GM21367 (cell line): Measurements from ENCODE around the gene CENATAC.
"Not testable (repeated sequence)": the region's sequence is repeated elsewhere in the genome, so short reads cannot be mapped to it uniquely, and the experiment has no call there.

Experiments
- ATAC-seq: cut with Tn5 transposase; IDR thresholded peaks from one replicate; pipeline ENCODE4 v1.9.1; 2021; ENCODE audit not compliant: unreplicated experiment

The CENATAC gene

GRCh38 chr11:118991486-118992038 is 6.4 kb upstream of the CENATAC start:
- not testable (repeated sequence) for ATAC-seq

GRCh38 chr11:118996926-118997626 is 862 bp upstream of the CENATAC start:
- ATAC-seq = no peak

GRCh38 chr11:118998388-118998717 is 415 bp downstream of the CENATAC start:
- ATAC-seq = peak; percentile 13

- no peak for ATAC-seq
Observed at GRCh38 chr11:118998822-118999221, 884 bp downstream of the CENATAC start.

- no peak for ATAC-seq
Observed at GRCh38 chr11:119000906-119001305, 3.0 kb downstream of the CENATAC start.

- no peak for ATAC-seq
Observed at GRCh38 chr11:119006656-119007055, 8.7 kb downstream of the CENATAC start.

GRCh38 chr11:119011476-119012053 is 13.6 kb downstream of the CENATAC start:
- no peak for ATAC-seq

- ATAC-seq = no peak
Observed at GRCh38 chr11:119012629-119013170, 14.8 kb downstream of the CENATAC start.

GRCh38 chr11:119014209-119014924 is 16.4 kb downstream of the CENATAC start:
- ATAC-seq = no peak

- no peak for ATAC-seq
Observed at GRCh38 chr11:119015054-119015611, 17.2 kb downstream of the CENATAC start.

- ATAC-seq = no peak
Observed at GRCh38 chr11:119016216-119017009, 18.5 kb downstream of the CENATAC start.

- ATAC-seq = not testable (repeated sequence)
Observed at GRCh38 chr11:119017377-119017776, 19.4 kb downstream of the CENATAC start.

- ATAC-seq = peak; percentile 75
Observed at GRCh38 chr11:119018074-119018938, 20.4 kb downstream of the CENATAC start, which contains the start of the genes RPS25 and TRAPPC4. TSS of gene RPS25 (minus strand) at chr11:119018343. CDS start at chr11:119018284, 59 bp downstream. TSS of gene TRAPPC4 (plus strand) at chr11:119018766. CDS start at chr11:119018796, 30 bp downstream.

- no peak for ATAC-seq
Observed at GRCh38 chr11:119019996-119020395, 22.1 kb downstream of the CENATAC start.

GRCh38 chr11:119021631-119022030 is 23.7 kb downstream of the CENATAC start:
- no peak for ATAC-seq

GRCh38 chr11:119023741-119024140 is 25.8 kb downstream of the CENATAC start:
- no peak for ATAC-seq

GRCh38 chr11:119024430-119025098 is 26.6 kb downstream of the CENATAC start:
- no peak for ATAC-seq

- ATAC-seq = no peak
Observed at GRCh38 chr11:119025099-119025473, 27.1 kb downstream of the CENATAC start.

GRCh38 chr11:119025541-119025940 is 27.6 kb downstream of the CENATAC start:
- ATAC-seq = no peak
